GM19452 (cell line): ENCODE measurements around the gene TIGD6.
A peak's percentile ranks its signal among the peaks of the same experiment; 100 is the strongest.
"Not testable (repeated sequence)": the region's sequence is repeated elsewhere in the genome, so short reads cannot be mapped to it uniquely, and the experiment has no call there.

Source experiments
- ATAC-seq: cut with Tn5 transposase; IDR thresholded peaks from one replicate; pipeline ENCODE4 v1.9.1; 2021; ENCODE audit not compliant: unreplicated experiment

TIGD6 gene

GRCh38 chr5:150000256-150000989 is at the start of gene TIGD6, which contains the start of gene HMGXB3:
Gene TIGD6, minus strand, starts transcription at chr5:150000654. Its CDS starts 4,306 bp downstream, at chr5:149996348.
Gene HMGXB3, plus strand, starts transcription at chr5:150000739. Its CDS starts 4,114 bp downstream, at chr5:150004853.
- peak; percentile 85 for ATAC-seq

- no peak for ATAC-seq
Observed at GRCh38 chr5:150046031-150046430, 45.6 kb upstream of the TIGD6 start.

- ATAC-seq = no peak
Observed at GRCh38 chr5:150045549-150045948, 45.1 kb upstream of the TIGD6 start.

- ATAC-seq = no peak
Observed at GRCh38 chr5:150044712-150045111, 44.3 kb upstream of the TIGD6 start.

GRCh38 chr5:150044329-150044681 is 43.9 kb upstream of the TIGD6 start:
- ATAC-seq = no peak

GRCh38 chr5:150043657-150044328 is 43.3 kb upstream of the TIGD6 start:
- ATAC-seq = no peak

- no peak for ATAC-seq
Observed at GRCh38 chr5:150042459-150042858, 42.0 kb upstream of the TIGD6 start.

- no peak for ATAC-seq
Observed at GRCh38 chr5:150038547-150038946, 38.1 kb upstream of the TIGD6 start.

- no peak for ATAC-seq
Observed at GRCh38 chr5:150036513-150036912, 36.1 kb upstream of the TIGD6 start.

- peak; percentile 88 for ATAC-seq
Observed at GRCh38 chr5:150035139-150035895, 34.9 kb upstream of the TIGD6 start.

- ATAC-seq = no peak
Observed at GRCh38 chr5:150034662-150035061, 34.2 kb upstream of the TIGD6 start.

- ATAC-seq = no peak
Observed at GRCh38 chr5:150033334-150033733, 32.9 kb upstream of the TIGD6 start.

- not testable (repeated sequence) for ATAC-seq
Observed at GRCh38 chr5:150028047-150028446, 27.6 kb upstream of the TIGD6 start.

GRCh38 chr5:150026682-150027172 is 26.3 kb upstream of the TIGD6 start:
- no peak for ATAC-seq

GRCh38 chr5:150024346-150024984 is 24.0 kb upstream of the TIGD6 start:
- ATAC-seq = no peak

GRCh38 chr5:150023136-150023535 is 22.7 kb upstream of the TIGD6 start:
- no peak for ATAC-seq

- ATAC-seq = no peak
Observed at GRCh38 chr5:150022681-150023080, 22.2 kb upstream of the TIGD6 start.

- ATAC-seq = no peak
Observed at GRCh38 chr5:150022158-150022531, 21.7 kb upstream of the TIGD6 start.

- no peak for ATAC-seq
Observed at GRCh38 chr5:150021491-150022157, 21.2 kb upstream of the TIGD6 start.

GRCh38 chr5:150020249-150020648 is 19.8 kb upstream of the TIGD6 start:
- no peak for ATAC-seq
